Activated naive CD4-positive, alpha-beta T cell treated with anti-CD3 and anti-CD28 coated beads for 36 hours (primary cell): ENCODE data around the gene ARHGEF37. TPM values are rescaled to one million over a fixed set of nuclear protein-coding genes. Genes with fewer than 3 reads are reported as not detected.

ENCODE experiments used
- CTCF ChIA-PET: fragments of 350-600 bp; sonication (Branson Sonifier 250); formaldehyde crosslinking; loops from one replicate; lab custom pipeline; 2021; ENCODE audit warnings: antibody characterized with exemption; lab: Charles Lee
- DNase-seq: peaks from one replicate; pipeline ENCODE4 v3.0.0-alpha.2; 2020
- H3K27ac Mint-ChIP-seq: one replicate; pipeline ENCODE4 v1.8.0; 2021; ENCODE audit warnings: mild to moderate bottlenecking, mixed read lengths
- H3K27me3 Mint-ChIP-seq: one replicate; pipeline ENCODE4 v1.8.0; 2021; ENCODE audit warnings: low read depth, mixed read lengths
- H3K36me3 Mint-ChIP-seq: one replicate; pipeline ENCODE4 v1.8.0; 2021; ENCODE audit warnings: low read depth, mixed read lengths
- H3K4me1 Mint-ChIP-seq: one replicate; pipeline ENCODE4 v1.8.0; 2021; ENCODE audit warnings: low read depth, mixed read lengths
- H3K4me3 Mint-ChIP-seq: one replicate; pipeline ENCODE4 v1.8.0; 2021; ENCODE audit warnings: mild to moderate bottlenecking, moderate library complexity, mixed read lengths
- H3K9me3 Mint-ChIP-seq: one replicate; pipeline ENCODE4 v1.8.0; 2021; ENCODE audit warnings: mixed read lengths
- intact Hi-C: fragments of 100-400 bp; cut with micrococcal nuclease; formaldehyde crosslinking; loops from one replicate; pipeline ENCODE4 v1.15.1; 2023
- total RNA-seq, 2 experiments: library from RNA; stranded (reverse); gene quantifications; one replicate each; pipeline ENCODE4 v1.2.3, GENCODE V29; 2021

ARHGEF37 gene
- total RNA-seq, 2 experiments from 2014 or later = 0.95 to 2.0 TPM

- H3K36me3 Mint-ChIP-seq = no peaks in the 10 kb centered on the region
- CTCF ChIA-PET = interaction anchor here (1.4 kb wide), 1 partner anchor 152 kb away, joined by 3 read pairs; no protein-coding TSS in a partner anchor
These were observed 101.3 kb downstream of the ARHGEF37 start for GRCh38 chr5:149682532-149683075.

GRCh38 chr5:149683964-149684363, 102.7 kb downstream of the ARHGEF37 start:
- Mint-ChIP-seq H3K4me1 (no peaks in the 10 kb centered on the region), H3K27ac (no peak overlapping the region), H3K9me3 (no peaks in the 10 kb centered on the region), H3K27me3 (peaks cover 24% of the 10 kb centered on the region), H3K4me3 (no peak overlapping the region), H3K36me3 (no peaks in the 10 kb centered on the region)
- intact Hi-C loops = no loop called here
- CTCF ChIA-PET = interaction anchor here (1.4 kb wide), 1 partner anchor 150 kb away, joined by 3 read pairs; no protein-coding TSS in a partner anchor
- no peak for DNase-seq

More at GRCh38 chr5:149682532-149683075, 101.3 kb downstream of the ARHGEF37 start:
- peaks cover 18% of the 10 kb centered on the region for H3K27me3 Mint-ChIP-seq
- no peaks in the 10 kb centered on the region for H3K4me1 Mint-ChIP-seq
- H3K9me3 Mint-ChIP-seq = no peaks in the 10 kb centered on the region
- no peak for DNase-seq
- H3K4me3 Mint-ChIP-seq = no peak overlapping the region
- intact Hi-C loops = no loop called here
- H3K27ac Mint-ChIP-seq = no peak overlapping the region

DNA sequence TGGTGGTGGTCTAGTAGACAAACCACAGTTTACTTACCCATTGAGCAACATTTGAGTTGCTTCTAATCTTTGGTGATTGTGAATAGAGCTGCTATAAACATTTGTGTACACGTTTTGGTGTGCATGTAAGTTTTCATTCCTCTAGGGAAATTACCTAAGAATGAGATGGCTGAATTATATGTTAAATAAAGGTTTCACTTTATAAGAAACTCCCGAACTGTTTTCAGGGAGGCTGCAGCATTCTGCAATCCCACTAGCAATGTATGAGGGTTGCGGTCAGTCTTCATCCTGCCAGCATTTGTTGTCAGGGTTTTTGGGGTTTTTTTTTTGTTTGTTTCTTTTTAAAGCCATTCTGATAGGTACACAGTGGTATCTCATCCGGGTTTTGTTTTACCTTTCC, 103.1 kb downstream of the ARHGEF37 start:
- no peaks in the 10 kb centered on the region for H3K4me1 Mint-ChIP-seq
- CTCF ChIA-PET = interaction anchor here (1.4 kb wide), 1 partner anchor 150 kb away, joined by 3 read pairs; no protein-coding TSS in a partner anchor
- H3K27ac Mint-ChIP-seq = no peak overlapping the region
- H3K4me3 Mint-ChIP-seq = no peak overlapping the region
- H3K36me3 Mint-ChIP-seq = no peaks in the 10 kb centered on the region
- no peaks in the 10 kb centered on the region for H3K9me3 Mint-ChIP-seq
- H3K27me3 Mint-ChIP-seq = peaks cover 26% of the 10 kb centered on the region
- intact Hi-C loops = no loop called here
- no peak for DNase-seq

Other genes with a start within 250 kb of the ARHGEF37 start
- 10 to 100 TPM; 44.7 to 49.6 TPM for gene GRPEL2, start 236.0 kb upstream of the ARHGEF37 start, total RNA-seq
- 10 to 100 TPM; 19.9 to 21.0 TPM for gene PCYOX1L, start 223.5 kb upstream of the ARHGEF37 start, total RNA-seq
- not detected for gene IL17B, start 202.2 kb upstream of the ARHGEF37 start, total RNA-seq
- gene CSNK1A1, start 30.1 kb upstream of the ARHGEF37 start, total RNA-seq = 100 to 1,000 TPM; 183 to 188 TPM
- gene PPARGC1B, start 148.8 kb downstream of the ARHGEF37 start, total RNA-seq = 1 to 10 TPM; 3.8 to 4.2 TPM